Stimulated activated naive CD8-positive, alpha-beta T cell treated with anti-CD3 and anti-CD28 coated beads, Interleukin-15, amount 100 ng/mL, for 72 hours (primary cell): ENCODE results near the gene CREBL2.

Source experiments
- ATAC-seq: fragments of 150-1000 bp; cut with Tn5 transposase; 2 replicates; pipeline ENCODE4 v1.10.0; 2021; ENCODE audit warnings: mild to moderate bottlenecking, moderate library complexity
- DNase-seq, 2 donors: peaks; one replicate each; pipeline ENCODE4 v3.0.0; 2021 to 2022
- H3K27ac Mint-ChIP-seq, 2 donors: one replicate each; pipeline ENCODE4 v1.8.0; 2022; ENCODE audit warnings: mild to moderate bottlenecking in 2 of 2, mixed read lengths in 2 of 2, moderate library complexity in 2 of 2
- H3K27me3 Mint-ChIP-seq: one replicate; pipeline ENCODE4 v1.8.0; 2022; ENCODE audit warnings: mixed read lengths
- H3K4me1 Mint-ChIP-seq: one replicate; pipeline ENCODE4 v1.8.0; 2022; ENCODE audit warnings: mild to moderate bottlenecking, mixed read lengths
- H3K4me3 Mint-ChIP-seq, 2 donors: one replicate each; pipeline ENCODE4 v1.8.0; 2022; ENCODE audit warnings: mild to moderate bottlenecking in 2 of 2, mixed read lengths in 2 of 2, moderate library complexity in 1 of 2
- H3K9me3 Mint-ChIP-seq, 2 donors: one replicate each; pipeline ENCODE4 v1.8.0; 2022; ENCODE audit warnings: mixed read lengths in 2 of 2

CREBL2 gene

GRCh38 chr12:12669020-12669419 is 57.3 kb downstream of the CREBL2 start:
- no peaks in the 10 kb centered on the region for H3K27me3 Mint-ChIP-seq
- DNase-seq (no peak), ATAC-seq (no peak)
- H3K9me3 Mint-ChIP-seq, result no peaks in the 10 kb centered on the region
- H3K4me1 Mint-ChIP-seq, result peaks cover 24% of the 10 kb centered on the region
- H3K27ac Mint-ChIP-seq, result no peak overlapping the region
- no peak overlapping the region for H3K4me3 Mint-ChIP-seq

- no peak for DNase-seq
- H3K27ac Mint-ChIP-seq, result peak overlapping the region in 1 of 2 donors; percentile 12
- H3K4me1 Mint-ChIP-seq, result peaks cover 19% of the 10 kb centered on the region
- H3K4me3 Mint-ChIP-seq, result no peak overlapping the region
- no peaks in the 10 kb centered on the region for H3K9me3 Mint-ChIP-seq
- ATAC-seq, result no peak
- H3K27me3 Mint-ChIP-seq, result no peaks in the 10 kb centered on the region
These were observed 60.4 kb downstream of the CREBL2 start for GRCh38 chr12:12671850-12672660.

GRCh38 chr12:12673296-12673695 is 61.6 kb downstream of the CREBL2 start:
- ATAC-seq, result peak; percentile 100
- H3K4me3 Mint-ChIP-seq, result no peak overlapping the region

GRCh38 chr12:12676605-12677004 is 64.9 kb downstream of the CREBL2 start:
- no peaks in the 10 kb centered on the region for H3K9me3 Mint-ChIP-seq

More at GRCh38 chr12:12673296-12673695, 61.6 kb downstream of the CREBL2 start:
- Mint-ChIP-seq H3K9me3 (no peaks in the 10 kb centered on the region), H3K27ac (no peak overlapping the region), H3K27me3 (no peaks in the 10 kb centered on the region), H3K4me1 (peaks cover 19% of the 10 kb centered on the region)
- peak; percentile 17 to 75 for DNase-seq

GRCh38 chr12:12681061-12681765 is 69.5 kb downstream of the CREBL2 start:
- ATAC-seq (no peak), DNase-seq (no peak)
- no peaks in the 10 kb centered on the region for H3K27me3 Mint-ChIP-seq
- H3K27ac Mint-ChIP-seq, result no peak overlapping the region
- no peaks in the 10 kb centered on the region for H3K9me3 Mint-ChIP-seq
- H3K4me3 Mint-ChIP-seq, result no peak overlapping the region
- H3K4me1 Mint-ChIP-seq, result no peaks in the 10 kb centered on the region

More at GRCh38 chr12:12676605-12677004, 64.9 kb downstream of the CREBL2 start:
- Mint-ChIP-seq H3K4me3 (no peak overlapping the region), H3K27ac (no peak overlapping the region), H3K27me3 (no peaks in the 10 kb centered on the region), H3K4me1 (peaks cover 19% of the 10 kb centered on the region)
- DNase-seq, result no peak
- ATAC-seq, result no peak

GRCh38 chr12:12682284-12682683 is 70.6 kb downstream of the CREBL2 start:
- no peak overlapping the region for H3K27ac Mint-ChIP-seq
- H3K4me3 Mint-ChIP-seq, result no peak overlapping the region
- no peaks in the 10 kb centered on the region for H3K9me3 Mint-ChIP-seq
- H3K27me3 Mint-ChIP-seq, result no peaks in the 10 kb centered on the region
- DNase-seq, result no peak
- no peak for ATAC-seq
- no peaks in the 10 kb centered on the region for H3K4me1 Mint-ChIP-seq

GRCh38 chr12:12683136-12683697 is 71.5 kb downstream of the CREBL2 start:
- no peak for ATAC-seq
- DNase-seq, result no peak
- no peak overlapping the region for H3K27ac Mint-ChIP-seq
- no peaks in the 10 kb centered on the region for H3K27me3 Mint-ChIP-seq
- H3K4me1 Mint-ChIP-seq, result no peaks in the 10 kb centered on the region
- H3K4me3 Mint-ChIP-seq, result no peak overlapping the region
- no peaks in the 10 kb centered on the region for H3K9me3 Mint-ChIP-seq

- no peak overlapping the region for H3K27ac Mint-ChIP-seq
- H3K4me3 Mint-ChIP-seq, result no peak overlapping the region
- ATAC-seq (no peak), DNase-seq (no peak)
- H3K4me1 Mint-ChIP-seq, result peaks cover 2% of the 10 kb centered on the region
- no peaks in the 10 kb centered on the region for H3K9me3 Mint-ChIP-seq
- no peaks in the 10 kb centered on the region for H3K27me3 Mint-ChIP-seq
These were observed 72.0 kb downstream of the CREBL2 start for GRCh38 chr12:12683725-12684124.

GRCh38 chr12:12684375-12685106 is 72.9 kb downstream of the CREBL2 start:
- no peak for DNase-seq
- no peak overlapping the region for H3K27ac Mint-ChIP-seq
- H3K27me3 Mint-ChIP-seq, result no peaks in the 10 kb centered on the region
- no peak overlapping the region for H3K4me3 Mint-ChIP-seq
- H3K4me1 Mint-ChIP-seq, result peaks cover 8% of the 10 kb centered on the region
- no peaks in the 10 kb centered on the region for H3K9me3 Mint-ChIP-seq
- no peak for ATAC-seq

GRCh38 chr12:12685305-12685704 is 73.6 kb downstream of the CREBL2 start:
- no peaks in the 10 kb centered on the region for H3K9me3 Mint-ChIP-seq
- H3K27ac Mint-ChIP-seq, result no peak overlapping the region
- no peak overlapping the region for H3K4me3 Mint-ChIP-seq
- no peaks in the 10 kb centered on the region for H3K27me3 Mint-ChIP-seq
- no peak for ATAC-seq
- no peak for DNase-seq
- H3K4me1 Mint-ChIP-seq, result peaks cover 15% of the 10 kb centered on the region

- Mint-ChIP-seq H3K27me3 (no peaks in the 10 kb centered on the region), H3K9me3 (no peaks in the 10 kb centered on the region), H3K4me3 (no peak overlapping the region), H3K27ac (no peak overlapping the region), H3K4me1 (peaks cover 27% of the 10 kb centered on the region)
- ATAC-seq, result no peak
- no peak for DNase-seq
These were observed 74.8 kb downstream of the CREBL2 start for GRCh38 chr12:12686472-12686871.

GRCh38 chr12:12686925-12687324 is 75.2 kb downstream of the CREBL2 start:
- ATAC-seq (no peak), DNase-seq (no peak)
- H3K27me3 Mint-ChIP-seq, result no peaks in the 10 kb centered on the region
- H3K27ac Mint-ChIP-seq, result no peak overlapping the region
- peaks cover 32% of the 10 kb centered on the region for H3K4me1 Mint-ChIP-seq
- H3K9me3 Mint-ChIP-seq, result no peaks in the 10 kb centered on the region
- no peak overlapping the region for H3K4me3 Mint-ChIP-seq

- no peaks in the 10 kb centered on the region for H3K27me3 Mint-ChIP-seq
- DNase-seq (no peak), ATAC-seq (peak; percentile 82)
- no peaks in the 10 kb centered on the region for H3K9me3 Mint-ChIP-seq
- no peak overlapping the region for H3K27ac Mint-ChIP-seq
- H3K4me1 Mint-ChIP-seq, result peaks cover 52% of the 10 kb centered on the region
- no peak overlapping the region for H3K4me3 Mint-ChIP-seq
These were observed 78.1 kb downstream of the CREBL2 start for GRCh38 chr12:12689647-12690300.

- DNase-seq (no peak), ATAC-seq (no peak)
- H3K4me1 Mint-ChIP-seq, result peaks cover 67% of the 10 kb centered on the region
- H3K27ac Mint-ChIP-seq, result no peak overlapping the region
- peak overlapping the region in 1 of 2 donors; percentile 10 for H3K4me3 Mint-ChIP-seq
- no peaks in the 10 kb centered on the region for H3K27me3 Mint-ChIP-seq
- H3K9me3 Mint-ChIP-seq, result no peaks in the 10 kb centered on the region
These were observed 79.9 kb downstream of the CREBL2 start for GRCh38 chr12:12691549-12691948.

GRCh38 chr12:12693111-12693671 is 81.5 kb downstream of the CREBL2 start:
- Mint-ChIP-seq H3K27me3 (no peaks in the 10 kb centered on the region), H3K27ac (no peak overlapping the region), H3K9me3 (no peaks in the 10 kb centered on the region), H3K4me3 (peak overlapping the region; percentile 5 to 22), H3K4me1 (peaks cover 84% of the 10 kb centered on the region)
- no peak for DNase-seq
- no peak for ATAC-seq
